Stimulated activated CD4-positive, alpha-beta T cell treated with anti-CD3 and anti-CD28 coated beads, Interleukin-4, amount 100 ng/mL, for 1 hour (primary cell): ENCODE results near the gene GNAZ.
"Not testable (repeated sequence)": the region's sequence is repeated elsewhere in the genome, so short reads cannot be mapped to it uniquely, and the experiment has no call there.

Source experiments
- DNase-seq: peaks from one replicate; pipeline ENCODE4 v3.0.0-alpha.2; 2020

Gene GNAZ

GRCh38 chr22:23070418-23071229 lies at the start of gene GNAZ:
GNAZ (plus strand) TSS chr22:23070519; CDS start chr22:23095696, 25,177 bp downstream.
- DNase-seq: peak; percentile 10

GRCh38 chr22:23020659-23021293 lies 49.5 kb upstream of the GNAZ start:
- no peak for DNase-seq

- DNase-seq: not testable (repeated sequence)
These were observed 48.5 kb upstream of the GNAZ start for GRCh38 chr22:23021660-23022353.

- DNase-seq: no peak
These were observed 47.0 kb upstream of the GNAZ start for GRCh38 chr22:23023294-23023693.

GRCh38 chr22:23026777-23027176 lies 43.5 kb upstream of the GNAZ start:
- DNase-seq: no peak

GRCh38 chr22:23027849-23028248 lies 42.5 kb upstream of the GNAZ start:
- DNase-seq: not testable (repeated sequence)

GRCh38 chr22:23029521-23030228 lies 40.6 kb upstream of the GNAZ start:
- DNase-seq: no peak

GRCh38 chr22:23031381-23031780 lies 38.9 kb upstream of the GNAZ start:
- no peak for DNase-seq

GRCh38 chr22:23031786-23032185 lies 38.5 kb upstream of the GNAZ start:
- DNase-seq: no peak

- no peak for DNase-seq
These were observed 37.7 kb upstream of the GNAZ start for GRCh38 chr22:23032658-23033057.

- DNase-seq: no peak
These were observed 37.0 kb upstream of the GNAZ start for GRCh38 chr22:23033116-23033905.

GRCh38 chr22:23034621-23035556 lies 35.4 kb upstream of the GNAZ start:
- DNase-seq: no peak

- peak; percentile 20 for DNase-seq
These were observed 34.6 kb upstream of the GNAZ start for GRCh38 chr22:23035557-23036277.

GRCh38 chr22:23036684-23037428 lies 33.5 kb upstream of the GNAZ start:
- no peak for DNase-seq

- DNase-seq: no peak
These were observed 32.6 kb upstream of the GNAZ start for GRCh38 chr22:23037429-23038333.

GRCh38 chr22:23038334-23038642 lies 32.0 kb upstream of the GNAZ start:
- DNase-seq: no peak

- DNase-seq: no peak
These were observed 31.4 kb upstream of the GNAZ start for GRCh38 chr22:23038902-23039301.

- DNase-seq: no peak
These were observed 28.1 kb upstream of the GNAZ start for GRCh38 chr22:23042179-23042578.

GRCh38 chr22:23044570-23044969 lies 25.7 kb upstream of the GNAZ start:
- no peak for DNase-seq
